ENCODE results near the gene SLAIN1. TPM values are rescaled to one million over a fixed set of nuclear protein-coding genes. Genes with fewer than 3 reads are reported as not detected.

The SLAIN1 gene
- total and polyA plus RNA-seq, 10 of the 15 experiments (the other 5 are each of a cell fraction or from before 2014, with no cell fraction given), result 11.9 to 140 (median 56.9) TPM

DNA sequence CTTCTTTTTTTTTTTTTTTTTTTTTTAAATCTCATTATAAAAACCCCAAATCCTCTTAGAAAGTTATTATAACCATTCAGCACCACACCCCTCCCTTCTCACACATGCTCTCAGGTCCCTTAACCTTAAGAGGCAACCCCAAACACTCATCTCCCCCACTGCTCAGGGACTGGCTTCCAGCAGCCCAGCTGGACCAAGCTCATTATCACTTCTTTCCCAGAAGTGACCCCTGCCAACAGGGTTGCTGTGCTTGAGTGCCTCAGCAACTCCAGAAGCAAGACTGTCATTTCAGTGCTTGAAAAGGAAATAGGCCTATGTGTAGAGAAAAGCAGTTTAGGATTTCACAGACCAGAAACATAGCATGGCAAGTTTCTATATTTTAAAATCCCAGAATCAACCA lies 84.3 kb downstream of the SLAIN1 start:
- no peak for DNase-seq (ENCODE audit: low read depth, low spot score)
- BruUV-seq (replicated peaks), result no TSS peak
- Histone ChIP-seq H3K27ac (ENCODE audit: control insufficient read depth, insufficient read depth) (no peak overlapping the region), H3K27me3 (replicated peaks in 1 of 2; ENCODE audit: control insufficient read depth in 2 of 2, insufficient read depth in 2 of 2, low read length in 1 of 2) (no peaks in the 10 kb centered on the region), H3K9me3 (replicated peaks; ENCODE audit: control insufficient read depth, insufficient read depth, low read length) (no peaks in the 10 kb centered on the region), H3K79me2 (ENCODE audit: control insufficient read depth, insufficient read depth, low read length) (no peaks in the 10 kb centered on the region), H3K9ac (ENCODE audit: control insufficient read depth, insufficient read depth, low read length) (no peak overlapping the region), H3K36me3 (ENCODE audit: control insufficient read depth in 2 of 2, insufficient read depth in 2 of 2, low read length in 1 of 2) (no peaks in the 10 kb centered on the region), H3K4me3 (no peak overlapping the region), H2AFZ (ENCODE audit: control insufficient read depth, low read depth, low read length) (no peak overlapping the region), H3K4me1 (ENCODE audit: control insufficient read depth, insufficient read depth, low read length) (no peaks in the 10 kb centered on the region; the same call in 1 of the 2 replicates), H4K20me1 (ENCODE audit: control insufficient read depth, insufficient read depth) (no peaks in the 10 kb centered on the region), H3K4me2 (ENCODE audit: control insufficient read depth, insufficient read depth) (no peak overlapping the region)
- CTCF ChIA-PET, result interaction anchor here (0.7 to 8.9 kb wide), 4 partner anchors 8 to 340 kb away, joined by 3 to 109 read pairs (median 7); no protein-coding TSS in a partner anchor
- RAD21 ChIA-PET (ENCODE audit: unreplicated experiment), result interaction anchor here (4.0 kb wide), 1 partner anchor 339 kb away, joined by 26 read pairs; no protein-coding TSS in a partner anchor
- no peak for ATAC-seq
- POLR2A ChIA-PET, result no interaction called here
- in situ Hi-C loops (cut with MboI), result no loop called here
- FAIRE-seq, result no peak
- SMC1A ChIA-PET (ENCODE audit: uncharacterized antibody, unreplicated experiment), result interaction anchor here (0.6 to 3.0 kb wide), 5 partner anchors 9 to 1181 kb away, joined by 3 to 31 read pairs (median 3); no protein-coding TSS in a partner anchor
- intact Hi-C loops (cut with micrococcal nuclease; ENCODE audit: unreplicated experiment), result no loop called here
- TF ChIP-seq TARDBP (IDR thresholded peaks at IDR 0.05; ENCODE audit: borderline replicate concordance) (no peak), RFX5 (IDR thresholded peaks at IDR 0.05; ENCODE audit: low read depth, low read length) (no peak), SRF (IDR thresholded peaks at IDR 0.05; ENCODE audit: low read depth in 2 of 2, low read length in 2 of 2) (no peak), EED (IDR thresholded peaks at IDR 0.05; ENCODE audit: low read depth) (no peak), NFYA (IDR thresholded peaks at IDR 0.05; ENCODE audit: borderline replicate concordance, low read depth, low read length) (no peak), CHD1 (IDR thresholded peaks at IDR 0.05; ENCODE audit: low read depth, low read length) (no peak)

DNA sequence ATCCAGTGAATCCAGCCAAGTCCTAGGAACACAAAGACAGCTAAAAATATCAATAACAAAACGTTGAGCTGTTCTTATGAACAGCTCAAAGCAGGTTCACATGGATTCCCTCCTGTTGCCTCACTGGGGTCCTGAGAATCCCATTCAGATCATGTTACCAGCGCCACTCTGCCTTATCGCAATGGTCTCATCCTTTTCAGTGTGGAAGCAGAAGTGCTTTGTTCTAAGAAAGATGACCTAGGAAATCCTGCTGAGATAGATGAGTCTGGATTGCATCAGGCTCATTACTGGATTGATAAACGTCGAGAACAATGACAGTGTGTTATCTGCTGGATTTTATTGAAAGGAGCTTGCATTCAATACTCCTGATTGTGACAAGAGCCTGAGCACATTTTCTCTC lies 87.0 kb downstream of the SLAIN1 start:
- H3K4me2 ChIP-seq (ENCODE audit: control insufficient read depth, insufficient read depth), result no peak overlapping the region
- no peaks in the 10 kb centered on the region for H3K36me3 ChIP-seq (ENCODE audit: control insufficient read depth in 2 of 2, insufficient read depth in 2 of 2, low read length in 1 of 2)
- ChIA-PET CTCF (interaction anchor here (0.5 to 8.9 kb wide), 3 partner anchors 10 to 346 kb away, joined by 3 to 109 read pairs (median 3); no protein-coding TSS in a partner anchor), POLR2A (no interaction called here), SMC1A (ENCODE audit: uncharacterized antibody, unreplicated experiment) (interaction anchor here (0.5 to 5.2 kb wide), 5 partner anchors 26 to 337 kb away, joined by 3 to 32 read pairs (median 3); no protein-coding TSS in a partner anchor), RAD21 (ENCODE audit: unreplicated experiment) (interaction anchor here (3.3 kb wide), 1 partner anchor 337 kb away, joined by 14 read pairs; no protein-coding TSS in a partner anchor)
- H3K27ac ChIP-seq (ENCODE audit: control insufficient read depth, insufficient read depth), result no peak overlapping the region
- H3K4me1 ChIP-seq (ENCODE audit: control insufficient read depth, insufficient read depth, low read length), result no peaks in the 10 kb centered on the region; the same call in 1 of the 2 replicates
- H3K9ac ChIP-seq (ENCODE audit: control insufficient read depth, insufficient read depth, low read length), result no peak overlapping the region
- H3K79me2 ChIP-seq (ENCODE audit: control insufficient read depth, insufficient read depth, low read length), result no peaks in the 10 kb centered on the region
- no TSS peak for BruUV-seq (replicated peaks)
- H3K27me3 ChIP-seq (replicated peaks in 1 of 2; ENCODE audit: control insufficient read depth in 2 of 2, insufficient read depth in 2 of 2, low read length in 1 of 2), result no peaks in the 10 kb centered on the region
- ATAC-seq (no peak), FAIRE-seq (no peak), DNase-seq (ENCODE audit: low read depth, low spot score) (no peak)
- WGBS (ENCODE audit: insufficient coverage, insufficient replicate concordance, low lambda C conversion rate, missing lambda C conversion rate), result 79% methylated on average over 5 of the region's 5 CpGs
- no peaks in the 10 kb centered on the region for H3K9me3 ChIP-seq (replicated peaks; ENCODE audit: control insufficient read depth, insufficient read depth, low read length)
- in situ Hi-C loops (cut with MboI) (no loop called here), intact Hi-C loops (cut with micrococcal nuclease; ENCODE audit: unreplicated experiment) (no loop called here)
- no peak overlapping the region for H2AFZ ChIP-seq (ENCODE audit: control insufficient read depth, low read depth, low read length)
- no peak overlapping the region for H3K4me3 ChIP-seq
- no peaks in the 10 kb centered on the region for H4K20me1 ChIP-seq (ENCODE audit: control insufficient read depth, insufficient read depth)
- TF ChIP-seq STAT1 (conservative IDR thresholded peaks at IDR 0.05), result no peak
- TF ChIP-seq, protein P1, sequence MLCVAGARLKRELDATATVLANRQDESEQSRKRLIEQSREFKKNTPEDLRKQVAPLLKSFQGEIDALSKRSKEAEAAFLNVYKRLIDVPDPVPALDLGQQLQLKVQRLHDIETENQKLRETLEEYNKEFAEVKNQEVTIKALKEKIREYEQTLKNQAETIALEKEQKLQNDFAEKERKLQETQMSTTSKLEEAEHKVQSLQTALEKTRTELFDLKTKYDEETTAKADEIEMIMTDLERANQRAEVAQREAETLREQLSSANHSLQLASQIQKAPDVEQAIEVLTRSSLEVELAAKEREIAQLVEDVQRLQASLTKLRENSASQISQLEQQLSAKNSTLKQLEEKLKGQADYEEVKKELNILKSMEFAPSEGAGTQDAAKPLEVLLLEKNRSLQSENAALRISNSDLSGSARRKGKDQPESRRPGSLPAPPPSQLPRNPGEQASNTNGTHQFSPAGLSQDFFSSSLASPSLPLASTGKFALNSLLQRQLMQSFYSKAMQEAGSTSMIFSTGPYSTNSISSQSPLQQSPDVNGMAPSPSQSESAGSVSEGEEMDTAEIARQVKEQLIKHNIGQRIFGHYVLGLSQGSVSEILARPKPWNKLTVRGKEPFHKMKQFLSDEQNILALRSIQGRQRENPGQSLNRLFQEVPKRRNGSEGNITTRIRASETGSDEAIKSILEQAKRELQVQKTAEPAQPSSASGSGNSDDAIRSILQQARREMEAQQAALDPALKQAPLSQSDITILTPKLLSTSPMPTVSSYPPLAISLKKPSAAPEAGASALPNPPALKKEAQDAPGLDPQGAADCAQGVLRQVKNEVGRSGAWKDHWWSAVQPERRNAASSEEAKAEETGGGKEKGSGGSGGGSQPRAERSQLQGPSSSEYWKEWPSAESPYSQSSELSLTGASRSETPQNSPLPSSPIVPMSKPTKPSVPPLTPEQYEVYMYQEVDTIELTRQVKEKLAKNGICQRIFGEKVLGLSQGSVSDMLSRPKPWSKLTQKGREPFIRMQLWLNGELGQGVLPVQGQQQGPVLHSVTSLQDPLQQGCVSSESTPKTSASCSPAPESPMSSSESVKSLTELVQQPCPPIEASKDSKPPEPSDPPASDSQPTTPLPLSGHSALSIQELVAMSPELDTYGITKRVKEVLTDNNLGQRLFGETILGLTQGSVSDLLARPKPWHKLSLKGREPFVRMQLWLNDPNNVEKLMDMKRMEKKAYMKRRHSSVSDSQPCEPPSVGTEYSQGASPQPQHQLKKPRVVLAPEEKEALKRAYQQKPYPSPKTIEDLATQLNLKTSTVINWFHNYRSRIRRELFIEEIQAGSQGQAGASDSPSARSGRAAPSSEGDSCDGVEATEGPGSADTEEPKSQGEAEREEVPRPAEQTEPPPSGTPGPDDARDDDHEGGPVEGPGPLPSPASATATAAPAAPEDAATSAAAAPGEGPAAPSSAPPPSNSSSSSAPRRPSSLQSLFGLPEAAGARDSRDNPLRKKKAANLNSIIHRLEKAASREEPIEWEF (IDR thresholded peaks at IDR 0.05; ENCODE audit: insufficient replicate concordance, low read depth, low read length), result no peak
- no peak for TF ChIP-seq POLR2A (IDR thresholded peaks at IDR 0.05; ENCODE audit: low read depth, low read length)
- TF ChIP-seq RBBP5 (conservative IDR thresholded peaks at IDR 0.05), result no peak
- no peak for TF ChIP-seq LARP7 (IDR thresholded peaks at IDR 0.05)
- TF ChIP-seq, protein P2, sequence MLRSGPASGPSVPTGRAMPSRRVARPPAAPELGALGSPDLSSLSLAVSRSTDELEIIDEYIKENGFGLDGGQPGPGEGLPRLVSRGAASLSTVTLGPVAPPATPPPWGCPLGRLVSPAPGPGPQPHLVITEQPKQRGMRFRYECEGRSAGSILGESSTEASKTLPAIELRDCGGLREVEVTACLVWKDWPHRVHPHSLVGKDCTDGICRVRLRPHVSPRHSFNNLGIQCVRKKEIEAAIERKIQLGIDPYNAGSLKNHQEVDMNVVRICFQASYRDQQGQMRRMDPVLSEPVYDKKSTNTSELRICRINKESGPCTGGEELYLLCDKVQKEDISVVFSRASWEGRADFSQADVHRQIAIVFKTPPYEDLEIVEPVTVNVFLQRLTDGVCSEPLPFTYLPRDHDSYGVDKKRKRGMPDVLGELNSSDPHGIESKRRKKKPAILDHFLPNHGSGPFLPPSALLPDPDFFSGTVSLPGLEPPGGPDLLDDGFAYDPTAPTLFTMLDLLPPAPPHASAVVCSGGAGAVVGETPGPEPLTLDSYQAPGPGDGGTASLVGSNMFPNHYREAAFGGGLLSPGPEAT (IDR thresholded peaks at IDR 0.05; ENCODE audit: low read depth), result no peak
- TF ChIP-seq SMC3 (IDR thresholded peaks at IDR 0.05; ENCODE audit: borderline replicate concordance, low read length), result no peak

Data from GM12878 (cell line).